Endothelial cell of umbilical vein (primary cell): Measurements from ENCODE around the gene TTC34.

Source experiments
- CTCF ChIP-seq, 2 donors: IDR thresholded peaks; 1 replicate in 1 of 2; 2 replicates in 1 of 2; pipeline ENCODE4 v1.5.1; 2011; ENCODE audit warnings: low read length in 2 of 2, mild to moderate bottlenecking in 2 of 2, moderate library complexity in 2 of 2, control low read depth in 1 of 2, inconsistent platforms in 1 of 2, low read depth in 1 of 2; ENCODE audit not compliant: insufficient read depth in 1 of 2; ENCODE audit errors: extremely low read depth in 1 of 2
- EZH2 ChIP-seq: IDR thresholded peaks from 2 replicates; pipeline ENCODE4 v1.6.1; 2012; ENCODE audit warnings: borderline replicate concordance, low read depth, mild to moderate bottlenecking, moderate library complexity, low read length, inconsistent platforms; ENCODE audit not compliant: severe bottlenecking

DNA sequence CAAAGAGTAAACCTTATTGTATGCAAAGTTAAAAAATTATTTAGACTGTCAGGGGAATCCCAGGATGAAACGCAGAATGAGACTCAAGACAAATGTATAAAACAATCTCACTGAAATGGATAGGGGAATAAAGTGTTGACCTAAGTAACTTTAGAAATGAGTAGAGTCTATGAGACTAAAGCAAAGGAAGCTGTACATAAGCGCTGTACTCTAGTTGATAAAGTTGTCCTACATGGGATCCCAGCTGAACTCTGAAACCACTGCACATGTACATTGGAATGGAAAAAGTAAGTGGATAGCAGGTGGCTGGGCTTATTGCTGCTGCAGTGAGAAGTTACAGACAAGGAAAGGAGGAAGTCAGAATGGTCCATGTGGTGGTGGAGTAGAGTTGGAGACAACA, 187.3 kb downstream of the TTC34 start:
- no peak for TF ChIP-seq EZH2
- TF ChIP-seq CTCF (IDR thresholded peaks at IDR 0.05; ENCODE audit: extremely low read depth in 1 of 2, insufficient read depth in 1 of 2, low read depth in 1 of 2, low read length in 2 of 2): no peak
